ENCODE measurements around the gene PIEZO1.
"Not testable (repeated sequence)": the region's sequence is repeated elsewhere in the genome, so short reads cannot be mapped to it uniquely, and the experiment has no call there.

PIEZO1 gene

DNA sequence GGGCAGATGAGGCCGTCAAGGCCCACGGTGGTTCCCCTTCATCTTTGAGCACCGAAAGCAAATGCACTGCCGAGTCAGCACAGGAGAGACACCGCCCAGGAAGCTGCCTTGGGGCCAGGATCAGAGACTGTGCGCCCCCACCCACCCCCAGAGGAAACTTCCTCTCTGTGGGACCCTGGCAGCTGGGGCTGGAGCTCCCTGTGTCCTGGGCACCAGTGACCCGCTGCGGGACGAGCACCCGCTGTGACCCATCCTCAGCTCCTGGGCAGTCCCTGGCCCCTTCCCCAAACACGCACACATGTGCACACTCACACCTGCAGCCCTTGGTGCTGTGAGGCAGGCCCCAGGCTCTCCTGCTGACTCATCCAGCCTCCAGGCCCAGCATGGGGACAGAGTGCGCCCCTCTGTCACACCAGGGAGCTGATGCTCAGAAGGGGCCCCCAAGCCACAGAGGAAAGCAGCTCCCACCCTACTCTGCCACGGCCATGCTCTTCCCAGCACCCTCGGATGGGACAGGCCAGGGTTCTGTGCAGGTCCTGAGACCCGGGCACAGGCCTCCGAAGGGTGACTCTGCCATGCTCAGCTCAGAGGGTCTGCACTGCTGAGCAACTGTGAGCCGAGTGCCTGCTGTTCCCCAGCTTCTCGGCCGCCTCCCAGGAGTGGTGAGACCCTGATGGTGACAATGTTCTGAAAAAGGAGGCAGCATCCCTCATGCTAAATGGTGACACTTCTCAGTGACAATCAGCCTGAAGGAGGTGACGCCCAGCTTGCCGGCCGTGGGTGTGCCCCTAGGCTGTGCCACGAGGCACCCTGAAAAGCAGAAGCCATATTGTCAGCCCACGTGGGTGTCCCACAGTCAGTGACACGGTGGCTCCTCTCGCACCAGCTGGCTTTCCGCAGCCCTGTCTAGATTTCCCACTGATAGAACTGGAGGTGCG, 3.6 kb downstream of the PIEZO1 start:
- no peak for DNase-seq (ENCODE audit: low read depth)

- no peak for DNase-seq (ENCODE audit: low read depth)
Observed at GRCh38 chr16:88780142-88781062, 4.6 kb downstream of the PIEZO1 start.

GRCh38 chr16:88779406-88780141, 5.4 kb downstream of the PIEZO1 start:
- DNase-seq (ENCODE audit: low read depth) = no peak

GRCh38 chr16:88778541-88779065, 6.4 kb downstream of the PIEZO1 start:
- DNase-seq (ENCODE audit: low read depth) = no peak

DNA sequence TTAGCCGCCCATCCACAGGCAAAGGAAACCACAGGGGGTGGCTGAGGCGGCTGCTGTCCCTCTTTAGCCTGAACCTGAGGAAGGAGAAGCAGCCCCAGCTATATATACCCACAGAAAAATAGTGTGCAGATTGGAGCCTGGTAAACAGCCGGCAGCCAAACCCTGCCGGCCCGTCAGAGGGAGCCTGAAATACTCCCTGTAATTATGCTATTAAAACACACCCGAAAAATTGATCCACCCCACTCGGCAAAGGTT, 6.8 kb downstream of the PIEZO1 start:
- no peak for DNase-seq (ENCODE audit: low read depth)

- DNase-seq (ENCODE audit: low read depth) = no peak
Observed at GRCh38 chr16:88777471-88778270, 7.3 kb downstream of the PIEZO1 start.

DNA sequence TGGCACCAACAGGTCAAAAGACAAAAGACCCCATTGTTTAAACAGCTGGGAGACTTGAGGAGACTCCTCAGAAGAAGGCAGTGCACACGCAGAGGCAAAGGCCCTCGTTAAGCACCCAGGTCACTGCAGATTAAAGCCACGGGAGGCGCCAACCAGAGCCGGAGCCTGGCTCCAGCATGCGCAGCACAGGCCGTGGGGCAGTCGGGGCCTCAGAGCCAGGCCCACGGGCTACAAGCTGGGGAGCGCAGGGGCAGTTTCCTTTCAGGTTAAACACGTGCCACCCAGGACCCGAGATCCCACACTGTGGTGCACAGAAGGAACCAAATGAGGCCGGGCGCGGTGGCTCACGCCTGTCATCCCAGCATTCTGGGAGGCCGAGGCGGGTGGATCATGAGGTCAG, 9.2 kb downstream of the PIEZO1 start:
- no peak for DNase-seq (ENCODE audit: low read depth)

GRCh38 chr16:88774544-88775393, 10.3 kb downstream of the PIEZO1 start:
- DNase-seq (ENCODE audit: low read depth) = no peak

DNA sequence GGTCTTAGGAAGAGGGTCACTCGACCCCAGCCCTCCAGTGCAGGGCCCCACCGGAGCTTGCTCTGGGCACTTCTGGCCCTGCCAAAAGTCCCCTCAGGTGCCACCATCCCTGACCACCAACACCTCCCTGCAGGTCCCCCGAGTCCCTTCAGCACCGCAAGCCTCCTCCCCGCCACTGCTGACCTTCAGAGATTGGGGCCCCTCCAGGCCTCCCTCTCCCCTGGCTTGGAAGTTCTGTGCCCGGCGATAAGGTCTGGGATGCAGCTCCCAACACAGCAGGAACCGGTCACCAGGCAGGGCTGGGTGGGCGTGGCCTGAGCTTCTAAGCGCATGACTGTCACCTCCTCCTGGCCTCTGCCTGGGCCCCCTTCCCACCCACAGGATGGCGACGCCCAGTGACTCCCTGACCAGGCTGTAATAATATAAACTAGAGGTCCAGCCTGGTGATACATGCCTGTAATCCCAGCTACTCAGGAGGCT, 11.2 kb downstream of the PIEZO1 start:
- DNase-seq (ENCODE audit: low read depth) = peak; percentile 33

DNA sequence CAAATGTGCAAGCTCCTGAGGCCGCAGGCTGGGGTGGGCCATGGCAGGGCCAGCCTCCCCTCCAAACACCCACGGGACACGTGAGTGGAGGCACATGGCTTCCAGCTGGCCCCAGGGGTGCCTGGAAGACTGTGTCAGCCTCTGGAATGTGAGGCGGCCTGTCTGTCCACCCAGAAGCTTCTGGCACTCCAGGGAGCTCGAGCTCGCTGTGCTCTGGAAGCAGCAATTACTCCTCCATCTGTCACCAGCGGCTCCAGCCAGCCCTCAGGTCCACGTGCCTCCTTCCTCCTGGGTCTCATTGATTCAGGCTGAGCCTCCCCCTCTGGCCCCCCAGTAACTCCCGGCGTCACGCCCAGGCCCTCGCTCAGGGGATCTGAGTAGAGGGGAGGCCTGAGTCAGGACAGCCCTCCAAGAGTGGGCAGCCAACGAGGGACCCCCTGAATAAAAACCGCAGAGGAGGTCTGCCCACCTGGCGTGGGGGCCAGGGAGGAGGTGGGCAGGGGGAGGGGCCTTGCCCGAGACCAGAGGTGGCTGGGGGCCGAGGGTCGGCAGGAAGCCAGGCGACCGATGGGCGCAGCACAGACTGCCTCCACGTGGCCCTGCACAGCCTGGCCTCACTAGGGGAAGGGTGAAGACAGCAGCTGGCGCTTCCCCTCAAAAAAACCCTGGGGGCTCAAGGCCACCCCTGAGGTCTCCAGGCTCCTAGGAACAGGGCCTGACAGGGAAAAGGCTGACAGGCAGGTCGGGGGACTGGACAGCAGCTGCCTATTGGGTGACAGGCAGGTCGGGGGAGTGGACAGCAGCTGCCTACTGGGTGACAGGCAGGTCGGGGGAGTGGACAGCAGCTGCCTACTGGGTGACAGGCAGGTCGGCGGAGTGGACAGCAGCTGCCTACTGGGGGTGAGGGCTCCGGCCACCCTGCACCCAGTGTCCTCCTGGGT, 11.9 kb downstream of the PIEZO1 start:
- DNase-seq (ENCODE audit: low read depth) = peak; percentile 88

DNA sequence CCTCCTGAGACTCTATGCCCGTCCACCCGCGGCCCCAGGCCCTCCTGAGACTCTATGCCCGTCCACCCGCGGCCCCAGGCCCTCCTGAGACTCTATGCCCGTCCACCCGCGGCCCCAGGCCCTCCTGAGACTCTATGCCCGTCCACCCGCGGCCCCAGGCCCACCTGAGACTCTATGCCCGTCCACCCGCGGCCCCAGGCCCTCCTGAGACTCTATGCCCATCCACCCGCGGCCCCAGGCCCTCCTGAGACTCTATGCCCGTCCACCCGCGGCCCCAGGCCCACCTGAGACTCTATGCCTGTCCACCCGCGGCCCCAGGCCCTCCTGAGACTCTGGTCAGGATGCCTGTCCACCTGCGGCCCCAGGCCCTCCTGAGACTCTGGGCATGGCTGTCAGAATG, 13.2 kb downstream of the PIEZO1 start:
- DNase-seq (ENCODE audit: low read depth) = not testable (repeated sequence)

GRCh38 chr16:88771294-88771772, 13.7 kb downstream of the PIEZO1 start:
- no peak for DNase-seq (ENCODE audit: low read depth)

DNA sequence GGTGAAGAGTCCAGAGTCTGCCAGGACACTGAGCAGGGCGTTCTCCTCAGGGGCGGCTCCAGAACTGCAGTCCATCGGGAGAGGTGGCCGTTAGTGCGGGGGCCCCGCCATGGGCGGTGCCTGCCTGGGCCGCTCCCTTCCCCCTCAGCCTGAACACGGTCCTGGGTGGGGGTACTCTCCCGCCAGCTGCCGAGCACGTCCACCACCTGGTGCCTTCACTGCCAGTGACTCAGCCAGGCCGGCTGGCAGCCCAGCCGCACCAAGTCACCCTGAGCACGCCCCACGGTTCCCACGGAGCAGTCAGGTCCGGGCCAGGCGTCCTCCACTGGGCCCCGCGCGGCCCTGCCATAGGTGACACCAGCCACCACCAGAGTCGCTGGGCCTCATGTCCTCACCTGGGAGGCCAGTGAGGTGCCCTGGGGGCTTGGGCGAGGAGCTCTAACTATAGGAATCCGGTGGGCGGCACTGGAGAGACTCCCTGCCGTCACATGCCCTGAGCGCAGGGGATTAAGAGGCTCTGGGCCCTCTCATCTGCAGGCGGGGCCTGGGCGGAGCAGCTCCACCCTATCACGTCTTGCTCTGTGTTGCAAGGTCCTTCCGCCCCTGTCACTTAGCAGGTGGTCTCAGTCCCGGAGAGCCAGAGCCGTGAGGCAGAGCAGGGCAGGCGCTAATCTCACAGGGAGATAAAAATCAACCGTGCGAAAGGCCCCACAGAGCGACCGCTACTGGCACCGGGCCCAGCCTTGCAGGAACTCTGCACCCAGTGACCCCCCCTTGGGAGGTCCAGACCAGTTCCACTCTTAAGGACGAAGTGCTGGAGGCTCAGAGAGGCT, 14.3 kb downstream of the PIEZO1 start:
- DNase-seq (ENCODE audit: low read depth) = peak; percentile 91

DNA sequence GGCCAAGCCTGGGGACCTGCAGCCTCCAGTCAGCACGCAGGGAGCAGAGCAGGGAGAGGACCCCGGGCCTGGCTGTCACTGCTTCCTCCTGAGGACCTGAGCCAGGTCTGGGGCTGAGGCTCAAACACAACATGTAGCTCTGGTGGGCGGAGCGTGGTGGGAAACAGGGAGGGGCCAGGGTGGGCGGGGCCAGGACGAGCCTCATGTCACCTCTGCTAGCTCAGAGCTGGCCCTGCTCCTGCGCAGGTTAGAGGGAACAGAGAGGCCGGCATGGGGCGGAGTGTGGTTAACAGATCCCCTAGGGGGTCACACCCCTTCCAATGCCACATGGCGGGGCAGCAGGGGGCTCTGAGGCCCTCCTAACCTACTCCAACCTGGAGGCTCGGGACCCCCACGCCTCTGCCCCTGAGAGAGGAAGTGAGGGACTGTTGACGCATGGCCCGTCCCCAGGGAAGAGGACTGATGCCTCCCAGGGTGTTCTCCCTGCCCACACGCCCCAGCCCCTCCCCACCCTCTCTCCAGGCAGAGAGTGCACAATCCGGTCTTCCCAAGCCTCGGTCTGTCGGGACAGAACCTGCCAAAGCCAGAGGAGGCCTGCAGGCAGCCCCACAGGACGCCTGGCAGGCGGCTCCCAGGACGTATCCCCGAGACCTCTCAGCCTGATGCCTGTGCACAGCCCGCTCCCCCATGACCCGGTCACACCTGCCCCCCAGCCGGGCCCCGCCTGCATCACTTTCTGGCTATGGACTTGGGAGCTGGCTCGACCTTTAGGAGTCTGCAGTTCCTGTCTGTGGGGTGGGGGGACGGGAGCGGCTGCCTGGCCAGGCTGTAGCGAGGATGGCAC, 15.2 kb downstream of the PIEZO1 start:
- DNase-seq (ENCODE audit: low read depth) = no peak

GRCh38 chr16:88768071-88768783, 16.8 kb downstream of the PIEZO1 start:
- DNase-seq (ENCODE audit: low read depth) = peak; percentile 49

DNA sequence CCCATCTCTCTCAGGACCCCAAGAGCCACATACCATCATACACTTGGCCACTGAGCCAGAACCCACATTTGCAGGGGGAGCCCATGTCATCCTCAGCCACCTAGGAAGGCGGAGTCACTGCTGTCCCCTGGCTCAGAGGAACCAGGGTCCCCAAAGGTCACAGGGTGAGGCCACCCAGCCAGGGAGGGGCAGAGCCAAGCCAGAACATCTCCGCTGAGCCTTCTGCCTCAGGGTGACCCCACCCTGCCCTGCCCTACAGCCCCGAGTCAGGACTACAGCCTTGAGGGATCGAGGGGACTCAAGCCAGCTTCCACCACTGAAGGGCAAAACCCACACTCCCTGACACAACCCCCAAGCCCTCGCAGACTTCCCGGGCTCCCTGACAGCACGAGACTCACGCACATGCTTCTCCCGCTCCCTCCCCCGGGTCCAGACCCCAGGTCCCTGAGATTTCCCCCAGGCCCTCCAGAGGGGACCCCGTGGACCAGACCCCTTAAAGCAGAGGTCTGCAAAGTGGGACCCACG, 17.4 kb downstream of the PIEZO1 start:
- DNase-seq (ENCODE audit: low read depth) = no peak
